Activated CD8-positive, alpha-beta memory T cell treated with anti-CD3 and anti-CD28 coated beads, Interleukin-2, amount 50 U/mL, for 1 hour (primary cell): ENCODE results near the gene CELF4.

Experiments
- DNase-seq: peaks from one replicate; pipeline ENCODE4 v3.0.0-alpha.2; 2020; ENCODE audit errors: extremely low read depth

The CELF4 gene

DNA sequence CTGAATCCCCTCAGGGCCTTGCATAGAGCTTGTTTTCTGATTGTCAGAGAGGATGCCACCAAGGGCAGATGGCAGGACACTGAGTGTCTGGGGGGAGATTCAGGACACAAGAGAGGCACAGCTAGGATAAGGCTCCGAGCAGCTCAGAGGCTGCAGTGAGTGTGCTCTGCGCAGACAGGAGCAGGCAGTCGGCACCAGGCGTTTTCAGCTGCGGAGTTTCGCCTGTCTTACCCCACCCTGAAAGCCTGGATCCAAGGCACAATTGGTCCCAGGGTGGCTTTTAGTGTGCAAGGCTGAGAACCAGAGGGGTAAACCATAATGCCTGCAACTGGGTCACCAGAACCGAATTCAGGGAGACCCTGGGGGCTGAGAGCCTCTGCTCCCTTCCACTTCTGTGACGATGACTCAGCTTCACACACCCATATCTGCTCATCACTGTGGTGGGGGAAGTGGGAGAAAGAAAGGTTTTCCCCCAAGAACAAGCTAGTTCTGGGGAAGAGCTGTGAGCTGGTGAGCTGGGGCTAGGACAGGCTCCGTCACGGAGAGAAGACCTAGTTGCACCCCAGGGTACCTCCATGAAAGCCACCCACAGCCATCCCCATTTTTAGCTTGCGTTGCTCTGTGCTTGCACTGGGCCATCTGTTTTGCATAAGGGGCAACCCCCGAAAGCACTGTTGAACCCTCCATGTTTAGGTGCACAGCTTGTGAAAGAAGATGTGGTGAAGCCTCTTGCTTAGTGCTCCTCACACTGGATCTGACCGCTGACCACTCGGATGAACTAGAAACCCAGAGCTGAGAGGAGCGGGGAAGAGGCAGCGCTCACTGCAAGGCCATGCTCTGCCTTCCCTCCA, 173.7 kb downstream of the CELF4 start:
- no peak for DNase-seq

DNA sequence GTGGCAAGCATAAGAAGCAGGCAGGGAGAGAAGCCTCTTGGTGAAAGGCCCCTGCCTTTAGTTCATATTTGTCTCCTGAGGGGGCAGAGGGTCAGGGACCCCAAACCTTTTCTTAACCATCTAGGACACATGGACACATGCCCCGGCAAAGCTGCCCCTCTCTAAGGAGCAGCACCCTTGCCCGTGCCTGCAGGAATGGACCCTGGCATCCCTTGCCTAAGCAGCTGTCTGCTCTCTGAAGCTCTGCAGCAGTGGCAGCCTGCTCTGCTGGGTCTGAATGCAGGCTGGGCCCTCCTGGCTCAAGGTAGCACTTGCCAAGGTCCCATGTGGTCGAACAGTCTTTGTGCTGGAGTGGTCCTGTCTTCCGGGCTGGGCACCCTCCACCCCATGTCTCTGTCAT, 174.4 kb downstream of the CELF4 start:
- no peak for DNase-seq

DNA sequence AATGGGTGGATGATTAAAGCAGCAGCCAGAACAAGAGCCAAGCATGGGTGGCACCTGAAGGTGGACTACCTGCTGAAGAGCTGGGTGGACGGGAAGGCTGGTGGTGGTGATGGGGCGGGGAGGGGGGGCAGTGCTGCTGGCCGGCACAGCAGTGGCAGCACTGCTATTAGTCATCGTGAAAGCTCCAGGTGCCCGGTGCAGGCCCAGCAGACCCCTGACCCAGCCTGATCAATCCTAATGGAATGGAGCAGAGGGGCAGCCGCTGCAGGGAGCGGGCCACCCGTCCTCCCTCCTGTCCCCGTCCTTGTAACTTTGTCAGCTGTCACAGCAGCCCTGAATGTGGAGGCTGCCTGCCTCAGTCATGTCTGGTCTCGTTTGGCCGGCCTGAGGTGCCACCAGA, 174.9 kb downstream of the CELF4 start:
- DNase-seq = no peak

DNA sequence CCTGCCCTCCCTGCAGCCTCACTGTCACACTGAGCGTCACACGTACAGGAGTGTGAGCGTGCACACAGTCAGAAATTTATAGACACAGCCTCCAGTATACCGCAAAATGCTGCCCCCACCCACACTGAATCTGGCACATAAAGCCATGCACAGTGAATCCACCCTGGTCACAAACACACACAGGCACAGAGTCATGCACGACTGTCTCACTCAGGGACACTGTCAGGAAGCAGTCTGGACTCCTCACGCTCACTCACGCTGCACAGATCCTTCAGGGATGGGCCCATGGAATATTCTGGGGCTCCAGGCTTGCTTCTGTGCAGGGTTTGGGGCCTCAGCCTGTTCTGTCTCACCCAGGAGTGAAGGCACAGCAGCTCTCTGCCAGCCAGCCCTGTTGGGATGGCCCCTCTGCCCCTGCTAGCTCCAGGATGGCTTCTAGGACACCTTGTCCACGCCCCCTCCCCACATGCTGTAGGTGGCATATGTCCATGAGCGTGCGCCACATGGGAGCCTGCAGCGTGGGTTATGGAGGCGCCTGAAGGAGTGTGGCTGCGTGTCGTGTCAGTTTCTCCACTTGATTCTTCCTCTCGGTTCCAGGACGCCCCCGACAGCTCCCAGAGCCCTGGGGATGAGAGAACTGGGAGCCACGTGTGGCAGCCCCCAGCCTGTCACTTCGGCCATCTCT, 175.8 kb downstream of the CELF4 start:
- no peak for DNase-seq

DNA sequence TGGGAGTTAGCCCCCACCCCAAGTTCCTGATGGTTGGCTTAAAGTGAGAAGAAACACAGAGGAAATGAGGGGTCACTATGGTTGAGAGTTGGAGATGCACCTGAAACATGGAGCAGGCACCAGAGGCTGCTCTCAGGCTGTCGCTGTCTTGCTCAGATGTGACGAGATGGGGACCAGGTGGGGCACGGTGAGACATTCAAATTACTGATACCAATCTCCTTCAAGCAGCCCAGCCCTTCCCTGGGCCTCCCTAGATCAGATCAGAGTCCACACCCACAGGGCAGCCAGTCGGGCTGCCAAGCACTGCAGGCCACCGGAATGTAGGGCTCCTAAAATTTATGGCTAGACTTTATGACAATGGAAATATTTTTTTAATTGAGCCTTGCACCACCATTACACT, 176.6 kb downstream of the CELF4 start:
- no peak for DNase-seq

DNA sequence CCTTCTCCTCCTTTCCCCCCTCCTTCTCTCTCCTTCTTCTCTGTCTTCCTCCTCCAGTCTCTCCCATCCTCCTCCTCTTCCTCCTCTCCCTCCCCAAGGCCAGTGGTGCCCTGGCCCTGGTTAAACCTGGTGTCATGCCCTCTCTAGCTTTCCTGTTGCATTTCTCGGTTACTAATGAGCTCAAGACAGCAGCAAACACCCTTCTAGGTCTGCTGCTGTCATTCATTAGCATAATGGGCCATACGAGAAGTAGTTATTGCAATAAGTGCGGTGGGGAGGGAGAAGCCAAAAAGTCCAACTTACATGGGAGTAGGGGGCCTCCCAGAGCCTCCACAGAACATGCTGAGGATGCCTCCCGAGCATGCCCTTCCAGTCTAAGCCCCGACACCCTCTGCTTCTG, 177.2 kb downstream of the CELF4 start:
- DNase-seq = no peak

DNA sequence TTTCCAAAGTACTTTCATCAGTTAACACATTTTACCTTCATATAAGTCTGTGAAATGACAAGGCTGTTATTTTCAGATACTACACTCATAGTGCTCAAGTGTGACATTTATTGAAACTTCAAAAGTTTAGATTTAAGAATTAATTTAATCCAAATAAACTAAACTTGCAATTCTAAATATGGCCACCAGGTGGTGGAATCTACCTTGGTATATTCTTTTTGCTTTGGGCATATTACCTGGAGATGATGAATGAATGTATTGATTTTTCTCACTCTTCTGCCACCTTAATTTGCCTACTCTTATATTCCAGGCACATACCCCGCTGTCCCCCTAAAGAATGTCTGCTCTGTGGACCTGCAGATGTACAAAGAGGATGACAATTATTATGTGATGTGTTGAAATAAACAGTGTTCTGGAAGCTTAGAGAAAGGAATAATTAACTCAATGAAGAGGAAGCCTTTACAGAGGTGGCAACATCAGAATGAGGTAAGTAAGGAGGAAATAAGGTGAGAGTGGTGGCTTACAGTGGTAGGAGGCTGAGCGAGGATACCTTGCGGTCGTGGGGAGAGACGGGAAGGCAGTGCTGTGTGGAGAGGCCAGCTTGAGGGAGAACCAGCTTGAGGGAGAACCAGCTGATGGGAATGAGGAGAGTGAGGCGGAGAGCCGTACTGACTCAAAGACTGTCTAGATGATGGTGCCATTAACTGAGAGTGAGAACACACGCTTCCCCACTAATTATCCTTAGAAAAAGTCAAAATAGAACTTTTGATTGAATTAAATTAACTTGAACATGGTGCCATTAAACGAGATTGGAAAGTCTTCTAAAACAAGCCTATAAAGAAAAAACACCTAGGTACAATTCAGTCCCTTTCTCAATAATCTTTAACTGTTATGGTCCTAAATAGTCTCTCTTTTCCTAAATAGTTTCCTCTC, 179.5 kb downstream of the CELF4 start:
- no peak for DNase-seq

DNA sequence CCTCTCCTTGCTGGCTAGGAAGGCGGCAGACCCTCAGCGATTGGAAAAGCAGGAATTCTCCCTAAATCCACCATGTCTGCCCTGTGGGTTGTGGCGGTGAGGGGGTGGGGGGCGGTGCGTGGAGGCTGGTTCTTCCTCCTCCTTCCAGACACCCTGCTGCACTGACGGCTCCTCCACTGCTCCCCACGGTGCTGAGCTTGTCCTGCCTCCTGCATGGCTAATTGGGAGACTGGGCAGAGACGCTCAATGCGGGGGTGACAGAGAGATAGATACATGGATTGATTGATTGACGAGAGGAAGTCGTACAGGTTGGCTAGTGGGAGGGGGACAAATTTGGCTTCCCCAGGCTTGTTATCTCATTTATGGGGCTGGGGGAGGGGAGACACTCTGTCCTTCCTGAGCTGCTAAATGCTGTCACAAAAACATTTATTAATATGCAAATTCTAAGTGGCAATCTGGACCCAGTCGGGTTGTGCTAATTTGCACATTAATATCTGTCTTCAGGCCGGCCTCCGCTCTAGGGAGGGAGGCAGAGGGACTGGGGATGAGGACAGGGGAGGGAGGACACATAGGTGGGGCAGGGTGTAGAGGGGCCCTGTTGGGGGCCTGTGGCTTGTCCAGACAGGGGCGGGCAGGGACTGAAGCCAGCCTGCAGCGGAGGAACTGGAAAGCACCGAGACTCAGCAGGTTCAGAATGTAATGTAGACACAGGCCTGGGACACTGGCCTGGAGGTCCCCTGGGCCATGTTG, 181.6 kb downstream of the CELF4 start:
- no peak for DNase-seq

DNA sequence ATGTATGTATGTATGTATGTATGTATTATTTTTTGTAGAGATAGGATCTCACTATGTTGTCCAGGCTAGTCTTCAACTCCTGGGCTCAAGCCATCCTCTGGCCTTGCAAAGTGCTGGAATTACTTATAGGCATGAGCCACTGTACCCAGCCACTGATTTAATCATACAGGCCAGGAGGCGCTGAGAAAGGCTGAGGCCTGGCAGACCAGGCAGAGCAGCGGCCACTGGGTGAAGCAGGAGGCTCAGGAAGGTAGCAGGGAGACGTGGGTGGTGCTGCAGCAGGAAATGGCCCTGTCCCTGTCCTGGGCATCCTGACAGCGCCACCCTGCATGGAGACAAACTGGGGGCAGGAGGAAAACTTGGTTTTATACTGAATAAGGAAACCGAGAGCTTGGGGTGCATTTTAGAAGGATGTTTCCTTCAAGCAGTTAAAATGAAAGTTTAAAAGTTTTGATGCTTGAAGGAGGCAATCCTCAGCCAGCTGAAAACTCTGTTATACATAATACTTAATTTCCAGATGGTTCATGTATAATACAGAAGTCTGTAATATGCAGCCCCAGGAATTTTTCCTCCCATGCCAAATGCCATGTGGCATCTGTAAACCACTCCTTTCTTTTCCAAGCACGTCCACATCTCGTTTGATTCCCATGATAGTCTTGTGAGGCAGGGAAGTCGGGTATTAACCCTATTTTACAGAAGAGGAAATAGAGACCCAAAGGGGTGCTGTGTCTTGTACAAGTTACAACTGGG, 182.4 kb downstream of the CELF4 start:
- DNase-seq = no peak

DNA sequence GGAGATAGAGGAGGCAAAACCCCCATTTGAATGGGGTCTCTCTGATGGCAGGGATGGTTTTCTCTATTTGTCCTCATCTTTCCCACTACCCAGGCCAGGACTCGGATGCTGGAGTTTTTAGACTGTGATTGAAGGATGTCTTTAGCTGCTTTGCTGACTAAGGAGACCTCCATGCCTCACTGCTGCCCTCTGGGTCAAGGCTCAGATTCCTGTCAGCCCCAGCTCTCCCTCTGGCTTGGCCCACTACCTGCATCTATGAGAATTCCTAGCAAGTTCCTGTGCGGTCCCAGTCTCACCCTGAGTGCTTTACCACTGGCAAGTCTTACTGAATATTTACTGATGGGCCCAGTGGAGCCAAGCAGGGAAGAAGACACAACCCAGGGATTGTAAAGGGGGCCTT, 184.0 kb downstream of the CELF4 start:
- DNase-seq = no peak

DNA sequence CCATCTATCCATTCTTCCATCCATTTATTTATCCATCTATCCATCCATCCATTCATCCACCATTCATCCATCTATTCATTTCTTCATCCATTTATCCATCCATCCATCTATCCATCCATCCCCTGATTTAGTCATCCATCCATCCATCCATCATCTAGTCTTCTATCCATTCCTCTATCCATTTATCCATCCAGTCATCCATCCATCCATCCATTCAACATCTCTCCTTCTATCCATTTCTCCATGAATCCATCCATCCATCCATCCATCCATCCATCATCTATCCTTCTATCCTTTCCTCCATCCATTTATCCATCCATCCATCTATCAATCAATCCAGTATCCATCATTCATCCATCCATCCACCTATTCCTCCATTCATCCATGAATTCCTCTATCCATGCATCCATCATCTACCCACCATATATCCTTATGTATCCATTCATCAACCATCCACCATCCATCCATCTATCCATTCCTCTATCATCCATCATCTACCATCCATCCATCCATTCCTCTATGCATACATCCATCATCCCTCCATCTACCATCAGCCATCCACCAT, 185.0 kb downstream of the CELF4 start:
- DNase-seq = no peak

DNA sequence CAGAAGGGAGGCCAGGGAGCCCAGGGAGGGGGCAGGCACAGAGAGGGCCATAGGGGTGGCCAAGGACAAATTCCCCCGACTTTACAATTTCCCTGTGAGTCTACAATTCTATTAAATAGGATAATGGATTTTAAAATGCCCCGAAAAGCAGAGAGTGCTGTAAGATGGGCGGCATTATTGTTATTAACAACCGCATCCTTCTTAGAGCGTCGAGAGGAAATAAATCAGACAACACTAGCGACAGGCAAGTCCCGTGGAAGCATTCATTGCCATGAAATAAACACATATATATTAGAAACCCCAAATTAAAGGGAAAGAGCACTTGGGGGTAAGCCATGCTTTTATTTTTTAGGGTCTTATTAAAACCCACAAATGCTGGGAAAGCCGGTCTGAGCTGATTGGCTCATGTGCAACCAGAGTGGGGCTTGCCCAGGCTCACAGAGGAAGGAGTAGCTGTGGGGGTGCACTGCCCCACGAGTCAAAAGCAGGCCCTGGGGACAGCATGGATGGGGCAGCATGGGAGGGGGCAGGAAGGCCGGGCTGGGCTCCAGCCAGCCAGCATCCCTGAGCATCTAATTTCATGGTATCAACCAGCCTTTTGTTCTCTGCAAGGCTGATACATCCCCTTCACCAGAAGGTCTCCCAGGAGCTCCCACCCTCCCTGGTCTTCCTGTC, 187.1 kb downstream of the CELF4 start:
- DNase-seq = no peak

DNA sequence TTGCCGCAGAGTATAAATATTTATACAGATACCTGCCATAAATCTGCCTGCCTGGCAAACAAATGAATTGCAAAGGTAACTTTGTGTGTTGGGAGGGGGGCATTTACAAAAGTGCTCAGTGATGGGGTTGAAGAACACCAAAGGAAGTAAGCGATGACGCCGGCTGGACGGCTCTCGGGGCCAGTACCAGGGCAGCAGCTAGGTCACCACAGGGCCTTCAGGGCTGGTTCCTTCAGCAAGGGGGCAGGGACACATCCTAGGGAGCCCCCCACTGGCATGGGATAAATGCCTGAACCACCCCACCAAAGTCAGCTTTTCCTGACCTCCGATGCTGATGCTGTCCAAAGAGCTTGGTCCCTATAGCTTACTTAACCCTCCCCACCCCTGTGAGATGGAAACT, 190.4 kb downstream of the CELF4 start:
- DNase-seq = no peak

DNA sequence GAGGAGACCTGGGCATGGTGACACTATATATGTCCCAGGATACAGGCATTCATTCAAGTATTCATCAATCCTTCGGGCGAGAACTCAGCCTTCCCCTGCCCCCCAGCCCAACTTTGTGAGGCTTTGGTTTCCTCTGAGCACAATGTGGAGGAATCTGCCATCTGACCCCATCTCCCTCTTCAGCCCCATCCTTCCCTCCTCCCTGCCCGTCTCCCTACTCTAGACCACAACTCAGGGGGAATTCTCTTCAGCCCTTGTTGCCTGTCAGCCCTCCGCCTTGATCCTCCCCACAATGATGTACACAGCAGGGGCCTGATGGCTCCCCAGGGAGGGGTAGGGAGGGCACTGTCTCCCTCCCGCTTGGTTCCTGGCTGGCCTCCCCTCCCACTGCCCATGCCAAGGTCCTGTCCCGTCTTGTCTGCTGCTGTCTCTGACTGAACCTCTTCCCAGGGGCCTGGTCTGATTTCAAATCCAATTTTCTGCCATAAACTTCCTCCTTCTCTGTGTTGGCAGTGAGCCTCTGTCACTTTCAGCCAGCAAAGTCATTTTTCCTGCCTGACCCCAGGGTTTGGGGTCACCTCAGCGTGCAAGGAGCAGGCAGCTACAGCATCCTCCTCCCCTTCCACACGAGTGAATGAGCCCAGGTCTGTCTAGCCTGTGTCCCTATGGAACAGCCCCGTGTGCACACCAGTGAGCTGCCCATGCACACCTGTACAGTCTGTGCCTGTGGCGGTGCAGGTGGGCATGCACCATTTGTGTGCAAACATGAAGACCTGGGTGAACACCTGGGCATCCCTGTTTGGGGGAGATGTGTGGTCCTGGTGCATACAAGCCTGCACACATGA, 197.3 kb downstream of the CELF4 start:
- DNase-seq = no peak

DNA sequence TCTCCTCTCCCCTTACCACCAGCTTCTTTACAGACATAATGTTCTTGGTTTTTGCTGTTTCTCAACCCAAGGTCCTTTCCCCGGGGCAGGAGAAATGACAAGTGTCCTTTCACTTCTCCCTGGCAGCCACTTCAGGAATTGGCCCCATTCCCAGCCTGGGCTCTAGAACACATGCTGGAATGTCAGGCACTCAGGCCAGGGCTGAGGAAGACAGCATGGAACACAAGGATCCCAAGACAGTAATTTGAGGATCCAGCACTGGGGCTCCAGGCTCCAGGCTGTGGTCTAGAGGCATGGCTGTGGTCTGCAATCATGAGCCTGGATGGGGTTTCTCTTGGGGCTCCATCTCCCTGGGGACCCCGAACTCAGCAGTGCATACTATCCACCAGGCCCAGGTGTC, 201.4 kb downstream of the CELF4 start:
- DNase-seq = no peak

DNA sequence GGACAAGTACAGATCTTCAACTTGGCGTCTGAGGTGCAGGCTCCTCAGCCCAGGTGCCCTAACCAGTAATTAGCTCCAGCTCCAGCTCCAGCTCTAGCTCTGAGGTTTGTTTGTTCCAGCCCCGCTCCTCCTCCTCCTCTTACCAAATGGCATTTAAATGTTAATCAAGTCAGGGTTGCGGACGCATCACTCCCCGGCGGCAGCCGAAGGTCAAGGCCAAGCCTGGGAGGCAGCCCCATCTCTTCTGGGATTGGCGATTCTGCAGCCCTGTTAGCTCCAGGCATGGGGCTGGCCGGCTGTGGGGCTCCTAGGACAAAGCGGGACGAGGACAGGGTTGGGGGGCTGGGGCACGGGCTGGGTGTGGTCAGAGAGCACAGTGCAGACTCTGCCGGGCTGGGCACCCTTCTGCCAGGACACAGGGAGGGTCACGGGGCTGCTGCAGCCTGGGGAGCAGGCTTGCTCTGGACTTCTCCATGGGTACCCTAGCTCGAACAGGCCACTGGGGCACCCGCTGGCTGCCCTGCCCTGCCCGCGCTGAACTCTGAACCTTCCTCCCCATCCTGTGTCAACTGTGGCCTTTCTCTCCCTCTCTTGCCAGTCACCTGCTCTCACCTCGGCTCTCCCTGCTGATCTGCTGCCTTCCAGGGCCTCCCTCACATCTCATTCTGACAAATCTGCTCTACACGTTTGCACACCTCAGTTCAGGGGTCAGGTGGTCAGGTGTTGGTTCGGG, 203.3 kb downstream of the CELF4 start:
- no peak for DNase-seq

DNA sequence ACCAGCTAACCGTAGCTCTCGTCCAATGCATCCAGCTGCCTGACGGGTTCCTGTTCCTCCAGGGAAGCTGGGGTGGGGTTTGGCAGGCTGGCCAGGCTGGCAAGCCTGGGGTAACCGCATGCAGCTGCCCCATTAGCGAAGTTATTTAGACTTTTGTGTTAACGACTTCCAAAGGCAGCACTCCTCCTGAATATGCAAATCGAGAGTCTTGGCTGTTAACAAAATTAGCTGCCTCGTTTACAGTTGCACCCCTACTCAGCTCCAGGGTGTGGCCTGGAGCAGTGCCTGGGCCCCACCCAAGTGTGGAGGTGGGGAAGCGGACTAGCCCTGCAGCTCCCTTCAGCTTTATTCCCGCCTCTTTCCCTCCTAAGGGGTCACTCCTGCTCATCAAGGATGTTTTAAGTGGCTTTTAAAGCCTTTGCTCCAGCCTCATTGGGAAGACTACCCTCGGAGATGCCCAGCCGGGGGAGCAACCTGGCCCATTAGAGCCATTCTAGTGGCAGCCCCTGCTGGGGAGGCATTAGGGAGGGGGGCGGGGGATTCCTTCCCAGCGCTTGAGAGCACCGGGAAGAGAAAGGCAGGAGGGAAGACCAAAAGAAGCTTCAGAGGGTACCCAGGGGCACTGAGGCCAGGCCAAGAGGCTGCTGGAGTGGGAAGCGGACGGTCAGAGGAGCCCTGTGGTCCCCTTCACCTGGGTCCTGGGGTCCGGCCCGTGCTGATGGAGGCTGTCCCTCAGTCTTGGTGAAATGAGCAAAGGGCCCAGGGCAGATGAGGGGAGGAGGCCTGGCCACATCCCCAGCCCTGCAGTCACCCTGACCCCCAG, 204.1 kb downstream of the CELF4 start:
- DNase-seq = no peak
